Muscle layer of duodenum (tissue), 2 donors: ENCODE measurements around the gene MIEN1.
"Not testable (repeated sequence)": the region's sequence is repeated elsewhere in the genome, so short reads cannot be mapped to it uniquely, and the experiment has no call there.

ENCODE experiments used
- H3K27ac ChIP-seq: one replicate; pipeline ENCODE4 v1.7.0; 2013; ENCODE audit warnings: mild to moderate bottlenecking, low read length
- H3K27me3 ChIP-seq: one replicate; pipeline ENCODE4 v1.7.0; 2013; ENCODE audit warnings: low read depth, mild to moderate bottlenecking, control low read depth, low read length
- H3K36me3 ChIP-seq, 2 donors: one replicate each; pipeline ENCODE4 v1.7.0; 2013; ENCODE audit warnings: low read length in 2 of 2, control low read depth in 1 of 2, mild to moderate bottlenecking in 1 of 2; ENCODE audit not compliant: insufficient read depth in 2 of 2, control insufficient read depth in 1 of 2
- H3K4me1 ChIP-seq, 2 donors: one replicate each; pipeline ENCODE4 v1.7.0; 2013; ENCODE audit warnings: low read length in 2 of 2, mild to moderate bottlenecking in 2 of 2, control low read depth in 1 of 2, moderate library complexity in 1 of 2; ENCODE audit not compliant: insufficient read depth in 2 of 2, control insufficient read depth in 1 of 2
- H3K4me3 ChIP-seq, 2 donors: one replicate each; pipeline ENCODE4 v1.7.0; 2013; ENCODE audit warnings: low read length in 2 of 2, low read depth in 1 of 2, mild to moderate bottlenecking in 1 of 2
- H3K9me3 ChIP-seq, 2 donors: one replicate each; pipeline ENCODE4 v1.7.0; 2013; ENCODE audit warnings: low read length in 2 of 2, control low read depth in 1 of 2, mild to moderate bottlenecking in 1 of 2; ENCODE audit not compliant: control insufficient read depth in 1 of 2
- donor health status: healthy.

The MIEN1 gene

GRCh38 chr17:39700148-39700987 is 30.0 kb downstream of the MIEN1 start:
- Histone ChIP-seq H3K27ac (peak overlapping the region; percentile 53), H3K27me3 (no peaks in the 10 kb centered on the region), H3K9me3 (no peaks in the 10 kb centered on the region), H3K4me1 (peaks cover 8 to 24% of the 10 kb centered on the region in 2 donors), H3K36me3 (no peaks in the 10 kb centered on the region), H3K4me3 (peak overlapping the region; percentile 54 to 83)

- peak within 1 kb of the TSS; percentile 53 for H3K27ac ChIP-seq
- H3K27me3 ChIP-seq: no peaks in the 10 kb centered on the region
- H3K9me3 ChIP-seq: no peaks in the 10 kb centered on the region
- H3K4me3 ChIP-seq: peak within 1 kb of the TSS; percentile 54 to 83
- H3K4me1 ChIP-seq: peaks cover 4 to 21% of the 10 kb centered on the region in 2 donors
- H3K36me3 ChIP-seq: no peaks in the 10 kb centered on the region
Observed at GRCh38 chr17:39699818-39700147, 30.5 kb downstream of the MIEN1 start, which contains the start of gene ERBB2. TSS of gene ERBB2 (plus strand) at chr17:39700064. CDS start at chr17:39700239, 175 bp downstream.

DNA sequence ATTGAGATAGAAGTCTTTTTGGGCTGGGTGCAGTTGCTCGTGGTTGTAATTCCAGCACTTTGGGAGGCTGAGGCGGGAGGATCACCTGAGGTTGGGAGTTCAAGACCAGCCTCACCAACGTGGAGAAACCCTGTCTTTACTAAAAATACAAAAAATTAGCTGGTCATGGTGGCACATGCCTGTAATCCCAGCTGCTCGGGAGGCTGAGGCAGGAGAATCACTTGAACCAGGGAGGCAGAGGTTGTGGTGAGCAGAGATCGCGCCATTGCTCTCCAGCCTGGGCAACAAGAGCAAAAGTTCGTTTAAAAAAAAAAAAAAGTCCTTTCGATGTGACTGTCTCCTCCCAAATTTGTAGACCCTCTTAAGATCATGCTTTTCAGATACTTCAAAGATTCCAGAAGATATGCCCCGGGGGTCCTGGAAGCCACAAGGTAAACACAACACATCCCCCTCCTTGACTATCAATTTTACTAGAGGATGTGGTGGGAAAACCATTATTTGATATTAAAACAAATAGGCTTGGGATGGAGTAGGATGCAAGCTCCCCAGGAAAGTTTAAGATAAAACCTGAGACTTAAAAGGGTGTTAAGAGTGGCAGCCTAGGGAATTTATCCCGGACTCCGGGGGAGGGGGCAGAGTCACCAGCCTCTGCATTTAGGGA is 31.0 kb downstream of the MIEN1 start:
- H3K4me3 ChIP-seq: peak overlapping the region; percentile 54 to 83
- not testable (repeated sequence) for H3K9me3 ChIP-seq, H3K36me3 ChIP-seq, H3K27me3 ChIP-seq
- H3K27ac ChIP-seq: peak overlapping the region; percentile 53
- peaks cover 0 to 17% of the 10 kb centered on the region in 2 donors for H3K4me1 ChIP-seq

- Histone ChIP-seq H3K4me1 (peaks cover 0 to 17% of the 10 kb centered on the region in 2 donors), H3K27ac (no peak overlapping the region)
Observed at GRCh38 chr17:39697961-39698360, 32.4 kb downstream of the MIEN1 start.

GRCh38 chr17:39696731-39697130 is 33.6 kb downstream of the MIEN1 start:
- Histone ChIP-seq H3K4me3 (no peak overlapping the region), H3K9me3 (no peaks in the 10 kb centered on the region), H3K27ac (no peak overlapping the region), H3K4me1 (peaks cover 0 to 13% of the 10 kb centered on the region in 2 donors), H3K36me3 (no peaks in the 10 kb centered on the region), H3K27me3 (no peaks in the 10 kb centered on the region)

More at GRCh38 chr17:39697961-39698360, 32.4 kb downstream of the MIEN1 start:
- Histone ChIP-seq H3K4me3 (no peak overlapping the region), H3K27me3 (no peaks in the 10 kb centered on the region), H3K36me3 (no peaks in the 10 kb centered on the region), H3K9me3 (no peaks in the 10 kb centered on the region)

DNA sequence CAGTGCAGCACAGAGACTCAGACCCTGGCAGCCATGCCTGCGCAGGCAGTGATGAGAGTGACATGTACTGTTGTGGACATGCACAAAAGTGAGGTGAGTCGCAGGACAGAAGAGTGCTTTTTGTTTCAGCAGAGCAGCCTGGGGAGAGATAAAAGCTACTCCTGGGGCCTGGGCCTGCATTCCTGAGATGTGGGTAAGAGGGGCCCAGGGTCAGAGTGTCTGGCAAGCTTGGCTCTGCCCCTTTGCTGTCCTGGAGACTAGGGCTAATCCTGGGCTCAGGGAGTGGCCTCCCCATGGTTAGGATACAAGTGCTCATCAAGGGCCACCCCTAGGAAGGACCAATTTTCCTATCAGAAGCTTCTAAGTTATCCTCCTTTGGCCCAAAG is 35.2 kb downstream of the MIEN1 start:
- H3K36me3 ChIP-seq: no peaks in the 10 kb centered on the region
- no peaks in the 10 kb centered on the region for H3K27me3 ChIP-seq
- peaks cover 0 to 5% of the 10 kb centered on the region in 2 donors for H3K4me1 ChIP-seq
- no peaks in the 10 kb centered on the region for H3K9me3 ChIP-seq
- H3K27ac ChIP-seq: no peak overlapping the region
- H3K4me3 ChIP-seq: no peak overlapping the region

DNA sequence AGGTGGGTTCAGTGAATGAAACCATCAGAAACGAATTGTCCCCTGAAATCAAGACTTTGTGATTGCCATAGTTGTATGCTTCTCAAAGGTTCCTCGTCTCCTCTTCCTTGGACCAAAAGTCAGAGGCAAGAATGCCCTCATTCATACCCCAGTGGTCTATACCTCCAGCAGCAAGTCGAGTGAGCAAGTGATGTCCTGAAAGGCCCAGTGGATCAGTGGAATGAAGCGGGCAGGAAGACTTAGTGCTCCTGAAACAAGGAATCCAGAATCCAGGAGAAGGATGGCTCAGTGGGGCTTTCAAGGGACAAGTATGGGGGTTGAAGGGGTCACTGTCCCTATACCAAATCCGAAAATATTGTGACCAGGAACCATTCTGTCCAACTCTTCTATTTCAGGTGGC is 35.7 kb downstream of the MIEN1 start:
- Histone ChIP-seq H3K36me3 (no peaks in the 10 kb centered on the region), H3K4me1 (peaks cover 0 to 5% of the 10 kb centered on the region in 2 donors), H3K27ac (no peak overlapping the region), H3K27me3 (no peaks in the 10 kb centered on the region), H3K4me3 (no peak overlapping the region), H3K9me3 (no peaks in the 10 kb centered on the region)

- Histone ChIP-seq H3K27ac (no peak overlapping the region), H3K36me3 (peaks cover 11 to 12% of the 10 kb centered on the region in 2 donors), H3K9me3 (no peaks in the 10 kb centered on the region), H3K4me1 (peaks cover 8% of the 10 kb centered on the region in 2 donors), H3K4me3 (peak overlapping the region; percentile 84 to 97), H3K27me3 (no peaks in the 10 kb centered on the region)
Observed at GRCh38 chr17:39688945-39689344, 41.4 kb downstream of the MIEN1 start.

- peaks cover 8% of the 10 kb centered on the region in 2 donors for H3K4me1 ChIP-seq
- peak overlapping the region; percentile 91 for H3K27ac ChIP-seq
- H3K4me3 ChIP-seq: peak overlapping the region; percentile 84 to 97
- no peaks in the 10 kb centered on the region for H3K27me3 ChIP-seq
- peaks cover 12 to 14% of the 10 kb centered on the region in 2 donors for H3K36me3 ChIP-seq
- no peaks in the 10 kb centered on the region for H3K9me3 ChIP-seq
Observed at GRCh38 chr17:39688475-39688835, 41.9 kb downstream of the MIEN1 start.

- peaks cover 12 to 19% of the 10 kb centered on the region in 2 donors for H3K36me3 ChIP-seq
- peaks cover 8% of the 10 kb centered on the region in 2 donors for H3K4me1 ChIP-seq
- no peaks in the 10 kb centered on the region for H3K9me3 ChIP-seq
- no peaks in the 10 kb centered on the region for H3K27me3 ChIP-seq
- H3K27ac ChIP-seq: peak within 1 kb of the TSS; percentile 91
- H3K4me3 ChIP-seq: peak within 1 kb of the TSS; percentile 84 to 97
Observed at GRCh38 chr17:39687546-39688474, 42.5 kb downstream of the MIEN1 start, which contains the start of gene PGAP3. TSS of gene PGAP3 (minus strand) at chr17:39688057. CDS start at chr17:39688014, 43 bp downstream.
